KMS-11 (cell line): ENCODE results near the gene NCEH1.

Experiments used
- H2AFZ ChIP-seq: fragments of 200-600 bp; sonication (generic); 2 replicates; pipeline ENCODE4 v1.6.1; 2016; ENCODE audit warnings: antibody characterized with exemption, mixed run types, low read depth
- H3K27ac ChIP-seq: fragments of 200-600 bp; sonication (generic); 2 replicates; pipeline ENCODE4 v1.6.1; 2016; ENCODE audit warnings: mild to moderate bottlenecking, mixed run types
- H3K27me3 ChIP-seq: fragments of 200-600 bp; sonication (generic); 2 replicates; pipeline ENCODE4 v1.6.1; 2017; ENCODE audit warnings: mild to moderate bottlenecking, low read depth, mixed run types, moderate library complexity; ENCODE audit not compliant: insufficient read depth
- H3K36me3 ChIP-seq: fragments of 200-600 bp; sonication (generic); 2 replicates; pipeline ENCODE4 v1.6.1; 2017; ENCODE audit warnings: mild to moderate bottlenecking, mixed run types; ENCODE audit not compliant: insufficient read depth
- H3K4me1 ChIP-seq: fragments of 200-600 bp; sonication (generic); 2 replicates; pipeline ENCODE4 v1.6.1; 2016; ENCODE audit warnings: mild to moderate bottlenecking, low read depth, mixed run types; ENCODE audit not compliant: poor library complexity, severe bottlenecking
- H3K4me2 ChIP-seq: fragments of 200-600 bp; sonication (generic); 2 replicates; pipeline ENCODE4 v1.7.0; 2016; ENCODE audit warnings: mild to moderate bottlenecking, mixed run types
- H3K4me3 ChIP-seq: fragments of 200-600 bp; sonication (generic); IDR thresholded peaks from 2 replicates; pipeline ENCODE4 v1.6.1; 2017; ENCODE audit warnings: low read depth, low read length, mixed read lengths; ENCODE audit not compliant: insufficient read depth
- H3K79me2 ChIP-seq: fragments of 200-600 bp; sonication (generic); 2 replicates; pipeline ENCODE4 v1.6.1; 2016; ENCODE audit warnings: low read depth, mixed run types; ENCODE audit not compliant: insufficient read depth
- H3K9ac ChIP-seq: fragments of 200-600 bp; sonication (generic); 2 replicates; pipeline ENCODE4 v1.6.1; 2016; ENCODE audit warnings: mild to moderate bottlenecking, mixed run types
- H4K20me1 ChIP-seq: fragments of 200-600 bp; sonication (generic); 2 replicates; pipeline ENCODE4 v1.6.1; 2016; ENCODE audit warnings: mild to moderate bottlenecking, mixed run types; ENCODE audit not compliant: insufficient read depth
- CTCF ChIP-seq: fragments of 200-600 bp; sonication (generic); conservative IDR thresholded peaks from 2 replicates; pipeline ENCODE4 v1.6.1; 2017; ENCODE audit warnings: low read depth, mild to moderate bottlenecking, antibody characterized with exemption, low read length, moderate library complexity, mixed read lengths

Gene NCEH1

GRCh38 chr3:172617976-172618375, 92.9 kb downstream of the NCEH1 start:
- H3K4me2 ChIP-seq = no peak overlapping the region
- no peak overlapping the region for H3K4me3 ChIP-seq
- no peaks in the 10 kb centered on the region for H3K79me2 ChIP-seq
- no peaks in the 10 kb centered on the region for H4K20me1 ChIP-seq
- peaks cover 12% of the 10 kb centered on the region for H3K4me1 ChIP-seq
- no peak overlapping the region for H3K9ac ChIP-seq
- TF ChIP-seq CTCF = no peak
- no peak overlapping the region for H3K27ac ChIP-seq
- no peaks in the 10 kb centered on the region for H3K27me3 ChIP-seq
- H2AFZ ChIP-seq = no peak overlapping the region
- H3K36me3 ChIP-seq = no peaks in the 10 kb centered on the region

GRCh38 chr3:172617013-172617706, 93.7 kb downstream of the NCEH1 start:
- no peak for TF ChIP-seq CTCF
- Histone ChIP-seq H3K79me2 (no peaks in the 10 kb centered on the region), H3K27ac (no peak overlapping the region), H3K9ac (no peak overlapping the region), H3K4me2 (no peak overlapping the region), H3K4me1 (peaks cover 12% of the 10 kb centered on the region), H4K20me1 (no peaks in the 10 kb centered on the region), H3K27me3 (no peaks in the 10 kb centered on the region), H3K36me3 (no peaks in the 10 kb centered on the region), H2AFZ (no peak overlapping the region), H3K4me3 (no peak overlapping the region)

- Histone ChIP-seq H3K79me2 (no peaks in the 10 kb centered on the region), H3K9ac (no peak overlapping the region), H4K20me1 (no peaks in the 10 kb centered on the region), H2AFZ (no peak overlapping the region), H3K4me2 (peak overlapping the region; percentile 58; the same call in 1 of the 2 replicates), H3K4me3 (no peak overlapping the region), H3K4me1 (peaks cover 12% of the 10 kb centered on the region), H3K27ac (no peak overlapping the region), H3K36me3 (no peaks in the 10 kb centered on the region), H3K27me3 (no peaks in the 10 kb centered on the region)
- TF ChIP-seq CTCF = no peak
Observed at GRCh38 chr3:172616031-172616461, 94.8 kb downstream of the NCEH1 start.

DNA sequence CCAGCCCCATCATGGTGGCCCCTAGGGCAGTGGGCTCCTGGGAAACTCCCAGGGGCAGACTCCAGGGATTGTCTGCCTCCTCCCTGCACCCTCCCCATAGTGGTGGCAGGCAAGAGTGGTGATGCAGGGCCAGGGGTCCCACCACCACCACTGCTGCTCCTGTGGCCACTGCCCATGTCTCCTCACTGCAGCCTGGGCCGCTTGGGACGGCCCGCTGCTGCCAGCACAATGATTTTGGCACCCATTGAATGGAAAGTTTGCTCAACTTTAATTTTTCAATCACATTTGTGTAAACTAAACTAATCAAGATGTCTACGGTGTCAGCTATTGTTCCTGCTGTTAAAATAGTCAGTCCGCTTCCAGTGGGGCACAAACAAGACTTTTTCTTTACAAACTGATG, 95.6 kb downstream of the NCEH1 start:
- no peak for TF ChIP-seq CTCF
- Histone ChIP-seq H3K9ac (no peak overlapping the region), H3K27ac (no peak overlapping the region), H3K27me3 (no peaks in the 10 kb centered on the region), H3K4me3 (no peak overlapping the region), H3K4me1 (peaks cover 12% of the 10 kb centered on the region), H3K4me2 (no peak overlapping the region), H2AFZ (no peak overlapping the region), H3K79me2 (no peaks in the 10 kb centered on the region), H3K36me3 (no peaks in the 10 kb centered on the region), H4K20me1 (no peaks in the 10 kb centered on the region)
